ENCODE measurements around the gene LYSET.
"Not testable (repeated sequence)": the region's sequence is repeated elsewhere in the genome, so short reads cannot be mapped to it uniquely, and the experiment has no call there.

Gene LYSET

DNA sequence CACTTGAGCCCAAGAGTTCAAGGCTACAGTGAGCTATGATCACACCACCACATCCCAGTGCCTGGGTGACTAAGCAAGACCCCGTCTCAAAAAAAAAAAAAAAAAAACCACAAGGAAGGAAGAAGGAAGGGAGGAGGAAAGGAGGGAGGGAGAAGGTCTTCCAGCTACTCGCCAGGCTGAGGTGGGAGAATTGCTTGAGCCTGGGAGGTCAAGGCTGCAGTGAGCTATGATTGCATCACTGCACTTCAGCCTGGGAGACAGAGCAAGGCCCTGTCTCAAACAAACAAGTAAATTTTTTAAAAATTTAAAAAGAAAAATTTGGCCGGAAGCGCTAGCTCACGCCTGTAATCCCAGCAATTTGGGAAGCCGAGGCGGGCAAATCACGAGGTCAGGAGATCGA, 16.5 kb upstream of the LYSET start:
- not testable (repeated sequence) for H3K4me3 ChIP-seq (ENCODE audit: insufficient read depth, low read depth, low read length, poor library complexity, severe bottlenecking); H3K9me3 ChIP-seq (ENCODE audit: control insufficient read depth, low read length); DNase-seq; H3K27me3 ChIP-seq (replicated peaks; ENCODE audit: control insufficient read depth, insufficient read depth, low read length, poor library complexity, severe bottlenecking); H3K36me3 ChIP-seq (ENCODE audit: control insufficient read depth, insufficient read depth, low read length); H3K27ac ChIP-seq (ENCODE audit: insufficient read depth, low read length, poor library complexity, severe bottlenecking); H3K4me1 ChIP-seq (ENCODE audit: control insufficient read depth, insufficient read depth, low read length, poor library complexity, severe bottlenecking)

DNA sequence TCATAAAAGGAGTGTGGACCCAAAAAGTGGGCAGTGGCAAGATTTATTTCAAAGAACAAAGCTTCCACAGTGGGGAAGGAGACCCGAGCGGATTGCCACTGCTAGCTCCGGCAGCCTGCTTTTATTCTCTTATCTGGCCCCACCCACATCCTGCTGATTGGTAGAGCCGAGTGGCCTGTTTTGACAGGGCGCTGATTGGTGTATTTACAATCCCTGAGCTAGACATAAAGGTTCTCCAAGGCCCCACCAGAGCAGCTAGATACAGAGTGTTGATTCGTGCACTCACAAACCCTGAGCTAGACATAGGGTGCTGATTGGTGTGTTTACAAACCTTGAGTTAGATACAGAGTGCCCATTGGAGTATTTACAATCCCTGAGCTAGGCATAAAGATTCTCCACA, 15.5 kb upstream of the LYSET start:
- H3K27ac ChIP-seq (ENCODE audit: insufficient read depth, low read length, poor library complexity, severe bottlenecking); H3K4me3 ChIP-seq (ENCODE audit: insufficient read depth, low read depth, low read length, poor library complexity, severe bottlenecking); H3K4me1 ChIP-seq (ENCODE audit: control insufficient read depth, insufficient read depth, low read length, poor library complexity, severe bottlenecking); H3K9me3 ChIP-seq (ENCODE audit: control insufficient read depth, low read length); H3K36me3 ChIP-seq (ENCODE audit: control insufficient read depth, insufficient read depth, low read length); H3K27me3 ChIP-seq (replicated peaks; ENCODE audit: control insufficient read depth, insufficient read depth, low read length, poor library complexity, severe bottlenecking); DNase-seq: not testable (repeated sequence)

DNA sequence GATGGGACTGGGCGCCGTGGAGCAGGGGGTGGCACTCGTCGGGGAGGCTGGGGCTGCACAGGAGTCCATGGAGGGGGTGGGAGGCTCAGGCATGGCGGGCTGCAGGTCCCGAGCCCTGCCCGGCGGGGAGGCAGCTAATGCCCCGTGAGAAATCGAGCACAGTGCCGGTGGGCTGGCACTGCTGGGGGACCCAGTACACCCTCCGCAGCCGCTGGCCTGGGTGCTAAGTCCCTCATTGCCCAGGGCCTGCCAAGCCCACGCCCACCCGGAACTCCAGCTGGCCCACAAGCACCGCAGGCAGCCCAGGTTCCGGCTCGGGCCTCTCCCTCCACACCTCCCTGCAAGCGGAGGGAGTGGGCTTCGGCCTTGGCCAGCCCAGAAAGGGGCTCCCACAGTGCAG, 15.0 kb upstream of the LYSET start:
- DNase-seq; H3K27ac ChIP-seq (ENCODE audit: insufficient read depth, low read length, poor library complexity, severe bottlenecking); H3K4me3 ChIP-seq (ENCODE audit: insufficient read depth, low read depth, low read length, poor library complexity, severe bottlenecking); H3K9me3 ChIP-seq (ENCODE audit: control insufficient read depth, low read length); H3K27me3 ChIP-seq (replicated peaks; ENCODE audit: control insufficient read depth, insufficient read depth, low read length, poor library complexity, severe bottlenecking); H3K4me1 ChIP-seq (ENCODE audit: control insufficient read depth, insufficient read depth, low read length, poor library complexity, severe bottlenecking); H3K36me3 ChIP-seq (ENCODE audit: control insufficient read depth, insufficient read depth, low read length): not testable (repeated sequence)

DNA sequence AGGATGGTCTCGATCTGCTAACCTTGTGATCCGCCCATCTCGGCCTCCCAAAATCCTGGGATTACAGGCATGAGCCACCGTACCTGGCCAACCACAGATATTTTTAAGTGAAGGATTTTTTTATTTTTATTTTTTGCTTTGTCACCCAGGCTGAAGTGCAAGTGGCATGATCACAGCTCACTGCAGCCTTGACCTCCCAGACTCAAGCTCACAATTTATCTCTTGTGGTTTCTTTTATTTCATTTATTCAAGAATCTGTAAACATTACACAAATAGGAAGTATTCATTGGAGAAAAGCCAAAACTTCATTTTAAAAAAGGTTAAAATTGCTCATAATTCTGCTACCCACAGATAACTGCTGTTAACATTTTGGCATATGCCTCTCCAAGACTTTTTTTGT, 13.7 kb upstream of the LYSET start:
- H3K36me3 ChIP-seq (ENCODE audit: control insufficient read depth, insufficient read depth, low read length) = no peaks in the 10 kb centered on the region
- no peak overlapping the region for H3K27ac ChIP-seq (ENCODE audit: insufficient read depth, low read length, poor library complexity, severe bottlenecking)
- H3K9me3 ChIP-seq (ENCODE audit: control insufficient read depth, low read length) = no peaks in the 10 kb centered on the region
- H3K27me3 ChIP-seq (replicated peaks; ENCODE audit: control insufficient read depth, insufficient read depth, low read length, poor library complexity, severe bottlenecking) = no peaks in the 10 kb centered on the region
- DNase-seq = no peak
- no peaks in the 10 kb centered on the region for H3K4me1 ChIP-seq (ENCODE audit: control insufficient read depth, insufficient read depth, low read length, poor library complexity, severe bottlenecking)
- no peak overlapping the region for H3K4me3 ChIP-seq (ENCODE audit: insufficient read depth, low read depth, low read length, poor library complexity, severe bottlenecking)

DNA sequence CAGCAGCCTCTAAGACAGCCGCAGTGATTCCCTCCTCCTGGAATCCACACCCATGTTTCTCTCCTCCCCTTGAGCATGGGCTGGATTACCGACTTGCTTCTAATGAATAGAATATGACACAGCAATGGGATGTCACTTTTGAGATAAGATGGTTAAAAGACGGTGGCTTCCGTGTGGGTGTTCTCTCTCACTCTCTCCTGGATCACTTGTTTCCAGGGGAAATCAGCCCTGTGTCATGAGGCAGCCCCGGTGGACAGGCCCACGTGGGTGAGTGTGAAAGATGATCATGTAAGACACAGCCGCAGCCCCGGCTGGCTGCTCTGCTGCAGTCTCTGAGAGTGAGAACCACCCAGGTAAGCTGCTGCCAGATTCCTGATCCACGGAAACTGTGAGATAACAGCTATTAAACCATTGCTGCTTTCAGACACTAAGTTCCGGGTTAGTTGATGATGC, 11.1 kb upstream of the LYSET start:
- H3K27me3 ChIP-seq (replicated peaks; ENCODE audit: control insufficient read depth, insufficient read depth, low read length, poor library complexity, severe bottlenecking) = no peaks in the 10 kb centered on the region
- H3K9me3 ChIP-seq (ENCODE audit: control insufficient read depth, low read length) = no peaks in the 10 kb centered on the region
- no peak for DNase-seq
- no peaks in the 10 kb centered on the region for H3K36me3 ChIP-seq (ENCODE audit: control insufficient read depth, insufficient read depth, low read length)
- H3K4me3 ChIP-seq (ENCODE audit: insufficient read depth, low read depth, low read length, poor library complexity, severe bottlenecking) = no peak overlapping the region
- no peak overlapping the region for H3K27ac ChIP-seq (ENCODE audit: insufficient read depth, low read length, poor library complexity, severe bottlenecking)
- H3K4me1 ChIP-seq (ENCODE audit: control insufficient read depth, insufficient read depth, low read length, poor library complexity, severe bottlenecking) = no peaks in the 10 kb centered on the region

DNA sequence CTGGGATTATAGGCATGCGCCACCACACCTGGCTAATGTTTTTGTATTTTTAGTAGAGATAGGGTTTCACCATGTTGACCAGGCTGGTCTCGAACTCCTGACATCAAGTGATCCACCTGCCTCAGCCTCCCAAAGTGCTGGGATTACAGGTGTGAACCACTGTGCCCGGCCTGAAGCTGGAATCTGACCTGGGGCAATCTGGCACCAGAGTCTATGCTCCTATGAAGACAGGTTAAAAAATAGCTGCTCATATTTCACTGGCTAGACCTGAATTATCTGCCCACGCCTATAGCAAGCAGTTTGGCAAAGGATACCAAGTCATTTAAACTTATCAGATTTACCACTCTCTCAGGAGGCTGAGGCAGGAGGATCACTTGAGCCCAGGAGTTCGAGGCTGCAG, 10.4 kb upstream of the LYSET start:
- not testable (repeated sequence) for H3K9me3 ChIP-seq (ENCODE audit: control insufficient read depth, low read length); H3K27ac ChIP-seq (ENCODE audit: insufficient read depth, low read length, poor library complexity, severe bottlenecking); H3K4me1 ChIP-seq (ENCODE audit: control insufficient read depth, insufficient read depth, low read length, poor library complexity, severe bottlenecking); H3K36me3 ChIP-seq (ENCODE audit: control insufficient read depth, insufficient read depth, low read length); DNase-seq; H3K27me3 ChIP-seq (replicated peaks; ENCODE audit: control insufficient read depth, insufficient read depth, low read length, poor library complexity, severe bottlenecking); H3K4me3 ChIP-seq (ENCODE audit: insufficient read depth, low read depth, low read length, poor library complexity, severe bottlenecking)

DNA sequence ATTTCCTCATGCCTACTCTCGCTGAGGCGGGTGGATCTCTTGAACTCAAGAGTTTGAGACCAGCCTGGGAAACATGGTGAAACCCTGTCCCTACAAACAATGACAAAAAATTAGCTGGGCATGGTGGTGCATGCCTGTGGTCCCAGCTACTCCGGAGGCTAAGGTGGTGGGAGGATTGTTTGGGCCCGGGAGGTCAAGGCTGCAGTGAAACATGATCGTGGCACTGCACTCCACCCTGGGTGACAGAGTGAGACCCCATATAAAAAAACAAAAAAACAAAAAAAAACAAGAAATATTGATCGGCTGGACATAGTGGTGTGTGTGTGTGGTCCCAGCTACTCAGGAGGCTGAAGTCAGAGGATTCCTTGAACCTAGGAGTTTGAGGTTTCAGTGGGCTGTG, 9.6 kb upstream of the LYSET start:
- Histone ChIP-seq H3K27me3 (replicated peaks; ENCODE audit: control insufficient read depth, insufficient read depth, low read length, poor library complexity, severe bottlenecking) (no peaks in the 10 kb centered on the region), H3K4me1 (ENCODE audit: control insufficient read depth, insufficient read depth, low read length, poor library complexity, severe bottlenecking) (no peaks in the 10 kb centered on the region), H3K36me3 (ENCODE audit: control insufficient read depth, insufficient read depth, low read length) (no peaks in the 10 kb centered on the region), H3K27ac (ENCODE audit: insufficient read depth, low read length, poor library complexity, severe bottlenecking) (no peak overlapping the region), H3K4me3 (ENCODE audit: insufficient read depth, low read depth, low read length, poor library complexity, severe bottlenecking) (no peak overlapping the region), H3K9me3 (ENCODE audit: control insufficient read depth, low read length) (no peaks in the 10 kb centered on the region)
- DNase-seq = no peak

DNA sequence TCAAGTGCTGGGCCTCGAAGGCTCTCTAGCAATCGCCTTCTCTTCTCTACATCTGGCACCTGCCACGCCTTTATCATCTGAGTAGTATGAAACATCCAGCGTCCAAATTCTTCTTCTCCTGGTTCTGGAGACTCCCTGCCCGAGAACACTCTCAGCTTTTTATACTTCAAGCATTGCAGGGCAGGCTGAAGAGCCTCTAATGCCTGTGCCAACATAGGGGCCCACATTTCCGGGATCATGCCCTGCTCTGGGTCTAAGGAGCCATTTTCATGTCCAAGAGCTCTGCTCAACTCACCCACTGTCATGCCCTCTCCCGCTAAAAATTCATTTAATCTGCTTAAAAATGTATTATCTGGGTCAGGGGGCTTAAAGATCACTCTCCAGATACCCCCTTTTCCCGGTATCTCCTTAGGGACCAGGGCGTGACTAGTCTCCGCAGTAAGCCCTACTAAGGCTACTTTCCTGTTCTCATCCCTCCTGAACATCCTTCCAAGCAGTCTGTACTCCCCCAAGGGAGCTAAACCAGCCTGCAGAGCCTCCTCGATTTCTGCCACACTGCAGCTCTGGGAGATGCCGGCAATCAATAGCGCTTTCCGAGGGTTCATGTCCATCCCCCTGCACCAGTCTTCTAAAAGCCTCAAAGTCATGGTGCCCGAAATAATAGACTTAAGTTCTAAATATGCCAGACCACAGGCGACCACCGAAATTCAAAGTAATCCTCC, 1.4 kb upstream of the LYSET start:
- peaks cover 8% of the 10 kb centered on the region for H3K36me3 ChIP-seq (ENCODE audit: control insufficient read depth, insufficient read depth, low read length)
- no peak for DNase-seq
- H3K27me3 ChIP-seq (replicated peaks; ENCODE audit: control insufficient read depth, insufficient read depth, low read length, poor library complexity, severe bottlenecking) = no peaks in the 10 kb centered on the region
- H3K4me3 ChIP-seq (ENCODE audit: insufficient read depth, low read depth, low read length, poor library complexity, severe bottlenecking) = peak overlapping the region; percentile 92
- H3K27ac ChIP-seq (ENCODE audit: insufficient read depth, low read length, poor library complexity, severe bottlenecking) = peak overlapping the region; percentile 98
- peaks cover 15% of the 10 kb centered on the region for H3K4me1 ChIP-seq (ENCODE audit: control insufficient read depth, insufficient read depth, low read length, poor library complexity, severe bottlenecking)
- H3K9me3 ChIP-seq (ENCODE audit: control insufficient read depth, low read length) = no peaks in the 10 kb centered on the region

DNA sequence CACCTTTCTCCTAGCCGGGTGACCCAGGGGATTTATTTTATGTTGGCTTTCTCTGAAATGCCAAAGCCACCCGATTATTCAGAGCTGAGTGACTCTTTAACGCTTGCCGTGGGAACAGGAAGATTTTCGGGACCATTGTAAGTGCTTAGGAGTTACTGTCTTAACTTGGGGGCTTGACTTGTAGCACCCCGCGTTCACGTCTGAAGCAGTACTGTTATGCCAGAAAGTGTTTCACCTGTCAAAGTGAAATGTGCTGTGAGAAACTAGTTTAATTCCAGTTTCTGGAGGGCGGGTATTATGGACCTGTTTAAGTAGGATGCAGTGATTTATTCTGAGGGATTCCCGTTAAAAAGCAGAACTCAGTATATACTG, 218 bp downstream of the LYSET start:
- H3K27me3 ChIP-seq (replicated peaks; ENCODE audit: control insufficient read depth, insufficient read depth, low read length, poor library complexity, severe bottlenecking) = no peaks in the 10 kb centered on the region
- DNase-seq = no peak
- no peaks in the 10 kb centered on the region for H3K9me3 ChIP-seq (ENCODE audit: control insufficient read depth, low read length)
- peaks cover 8% of the 10 kb centered on the region for H3K36me3 ChIP-seq (ENCODE audit: control insufficient read depth, insufficient read depth, low read length)
- peaks cover 15% of the 10 kb centered on the region for H3K4me1 ChIP-seq (ENCODE audit: control insufficient read depth, insufficient read depth, low read length, poor library complexity, severe bottlenecking)
- peak overlapping the region; percentile 61 for H3K4me3 ChIP-seq (ENCODE audit: insufficient read depth, low read depth, low read length, poor library complexity, severe bottlenecking)
- H3K27ac ChIP-seq (ENCODE audit: insufficient read depth, low read length, poor library complexity, severe bottlenecking) = peak overlapping the region; percentile 81

DNA sequence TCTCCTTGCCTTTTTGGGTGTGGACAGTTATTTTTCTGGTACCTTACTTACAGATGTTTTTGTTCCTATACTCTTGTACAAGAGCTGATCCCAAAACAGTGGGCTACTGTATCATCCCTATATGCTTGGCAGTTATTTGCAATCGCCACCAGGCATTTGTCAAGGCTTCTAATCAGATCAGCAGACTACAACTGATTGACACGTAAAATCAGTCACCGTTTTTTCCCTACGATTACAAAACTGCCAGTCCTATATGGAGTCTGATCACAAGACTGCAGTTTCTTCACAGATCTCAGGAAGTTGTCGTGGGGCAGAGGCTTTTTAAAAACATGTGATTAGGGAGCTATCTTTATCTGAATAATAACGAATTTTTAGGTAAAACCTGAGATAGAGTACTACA, 1.3 kb downstream of the LYSET start:
- H3K36me3 ChIP-seq (ENCODE audit: control insufficient read depth, insufficient read depth, low read length) = peaks cover 8% of the 10 kb centered on the region
- H3K27me3 ChIP-seq (replicated peaks; ENCODE audit: control insufficient read depth, insufficient read depth, low read length, poor library complexity, severe bottlenecking) = no peaks in the 10 kb centered on the region
- no peak for DNase-seq
- H3K27ac ChIP-seq (ENCODE audit: insufficient read depth, low read length, poor library complexity, severe bottlenecking) = no peak overlapping the region
- H3K4me3 ChIP-seq (ENCODE audit: insufficient read depth, low read depth, low read length, poor library complexity, severe bottlenecking) = no peak overlapping the region
- H3K4me1 ChIP-seq (ENCODE audit: control insufficient read depth, insufficient read depth, low read length, poor library complexity, severe bottlenecking) = peaks cover 15% of the 10 kb centered on the region
- H3K9me3 ChIP-seq (ENCODE audit: control insufficient read depth, low read length) = no peaks in the 10 kb centered on the region
